Aorta (tissue), 5 donors: ENCODE results near the gene CYP4F8. TPM values are rescaled to one million over a fixed set of nuclear protein-coding genes. Genes with fewer than 3 reads are reported as not detected.

ENCODE experiments used
- ATAC-seq: fragments of 200-7000 bp; cut with Tn5 transposase; one replicate; pipeline ENCODE4 v1.9.1; 2022; ENCODE audit warnings: moderate library complexity; ENCODE audit not compliant: low FRiP score
- DNase-seq, 2 donors: peaks; one replicate each; pipeline ENCODE4 v3.0.0-alpha.2; 2020
- H3K27ac ChIP-seq, 2 donors: one replicate each; pipeline ENCODE4 v1.5.1; 2013; ENCODE audit warnings: low read length in 2 of 2, mild to moderate bottlenecking in 2 of 2, moderate library complexity in 2 of 2, control low read depth in 1 of 2, inconsistent platforms in 1 of 2, low read depth in 1 of 2
- H3K27me3 ChIP-seq, 2 donors: one replicate each; pipeline ENCODE4 v1.6.1; 2013; ENCODE audit warnings: control low read depth in 1 of 2, low read length in 1 of 2, mild to moderate bottlenecking in 1 of 2, moderate library complexity in 1 of 2; ENCODE audit not compliant: insufficient read depth in 2 of 2, control insufficient read depth in 1 of 2
- H3K36me3 ChIP-seq, 2 donors: one replicate each; pipeline ENCODE4 v1.6.1; 2013; ENCODE audit warnings: control low read depth in 1 of 2, low read length in 1 of 2, mild to moderate bottlenecking in 1 of 2; ENCODE audit not compliant: insufficient read depth in 2 of 2, control insufficient read depth in 1 of 2
- H3K4me1 ChIP-seq, 2 donors: one replicate each; pipeline ENCODE4 v1.6.1; 2013; ENCODE audit warnings: low read length in 2 of 2, control low read depth in 1 of 2, mild to moderate bottlenecking in 1 of 2, moderate library complexity in 1 of 2; ENCODE audit not compliant: insufficient read depth in 2 of 2, control insufficient read depth in 1 of 2
- H3K4me3 ChIP-seq, 2 donors: one replicate each; pipeline ENCODE4 v1.5.1; 2013; ENCODE audit warnings: low read length in 2 of 2, control low read depth in 1 of 2, mild to moderate bottlenecking in 1 of 2
- H3K9me3 ChIP-seq: one replicate; pipeline ENCODE4 v1.6.1; 2013; ENCODE audit warnings: mild to moderate bottlenecking, low read length; ENCODE audit not compliant: control insufficient read depth
- WGBS, 2 donors: extraction: QIAGEN DNeasy Blood & Tissue Kit; methylation state at CpG; one replicate each; pipeline ENCODE4 v1.1.7; 2013; 5-methylcytosine and 5-hydroxymethylcytosine counted together
- intact Hi-C, 2 donors: fragments of 100-400 bp; cut with DNase I; formaldehyde crosslinking; loops; one replicate each; pipeline versions ENCODE4 v1.14.2 to v1.15.0; 2022
- polyA plus RNA-seq, 2 donors: library from polyadenylated mRNA; stranded (reverse); fragments of 200-250 nt; gene quantifications; one replicate each; pipeline ENCODE4 v1.2.3, GENCODE V29; 2013
- total RNA-seq, 2 donors: library from RNA; stranded (reverse); fragmentation: NEBNext Ultra II Directional; extraction: Animal tissue kit (Norgen Biotek cat#: 25700); gene quantifications; one replicate each; pipeline ENCODE4 v1.2.1, GENCODE V29; 2021
- donor health status: healthy with polysubstance abuse.
- donor health status: Bipolar disorder and iron deficiency.
- donor health status: DM: no; HTN: no; CAD: no.
- donor health status: DM: no; HTN: no; CAD: no.
- donor health status: DM: yes; HTN: yes; CAD: no.

The CYP4F8 gene
- total and polyA plus RNA-seq, 4 donors: not detected

DNA sequence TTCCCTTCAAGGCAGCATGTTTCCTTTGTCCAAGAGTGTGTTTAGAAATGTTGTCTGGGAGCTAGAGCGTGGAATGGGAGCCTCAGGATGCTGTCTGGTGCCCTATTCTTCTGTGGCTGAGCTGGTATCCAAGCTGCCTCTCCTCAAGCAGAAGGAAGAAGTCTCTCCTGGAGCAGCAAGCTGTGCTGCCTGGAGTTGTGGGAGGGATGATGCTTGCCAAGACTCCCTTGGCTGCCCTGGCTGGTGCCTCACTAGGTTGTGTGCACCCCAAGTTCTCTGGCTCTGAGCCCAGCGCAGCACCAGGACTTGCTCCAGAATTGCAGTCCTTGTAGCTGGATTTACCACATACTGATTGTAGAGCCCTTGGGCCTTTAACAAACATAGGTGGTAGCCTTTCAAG is 21.0 kb downstream of the CYP4F8 start:
- DNase-seq: no peak
- WGBS, 2 donors: 72 to 82% methylated on average over 2 of the region's 2 CpGs
- Histone ChIP-seq H3K9me3 (peaks cover 2% of the 10 kb centered on the region), H3K4me1 (no peaks in the 10 kb centered on the region), H3K27ac (no peak overlapping the region), H3K27me3 (no peaks in the 10 kb centered on the region), H3K36me3 (no peaks in the 10 kb centered on the region), H3K4me3 (no peak overlapping the region)
- no peak for ATAC-seq
- intact Hi-C loops: loop anchor here in 1 of 2 donors (10.0 kb wide), 1 partner anchor 229 kb away; no protein-coding TSS in a partner anchor

DNA sequence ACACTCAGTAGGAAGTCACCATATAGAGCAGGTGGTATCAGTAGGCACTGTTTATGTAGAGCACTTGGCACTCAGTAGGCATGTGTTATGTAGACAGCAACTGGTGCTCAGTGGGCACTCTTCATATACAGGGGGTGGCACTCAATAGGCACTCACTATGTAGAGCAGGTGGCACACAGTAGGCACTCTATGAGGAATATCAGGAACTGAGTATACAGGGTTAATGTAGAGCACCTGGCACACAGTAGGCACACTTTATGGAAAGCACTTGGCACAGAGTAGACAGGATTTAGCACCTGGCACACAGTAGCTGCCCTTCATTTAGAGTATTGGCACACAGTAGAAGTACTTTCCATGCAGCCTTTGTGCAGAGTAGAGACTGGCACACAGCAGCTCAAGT is 24.6 kb downstream of the CYP4F8 start:
- Histone ChIP-seq H3K36me3 (no peaks in the 10 kb centered on the region), H3K9me3 (peaks cover 3% of the 10 kb centered on the region), H3K4me3 (no peak overlapping the region), H3K27me3 (no peaks in the 10 kb centered on the region), H3K4me1 (no peaks in the 10 kb centered on the region), H3K27ac (no peak overlapping the region)
- intact Hi-C loops: loop anchor here in 1 of 2 donors (10.0 kb wide), 1 partner anchor 225 kb away; no protein-coding TSS in a partner anchor
- DNase-seq (no peak), ATAC-seq (no peak)

DNA sequence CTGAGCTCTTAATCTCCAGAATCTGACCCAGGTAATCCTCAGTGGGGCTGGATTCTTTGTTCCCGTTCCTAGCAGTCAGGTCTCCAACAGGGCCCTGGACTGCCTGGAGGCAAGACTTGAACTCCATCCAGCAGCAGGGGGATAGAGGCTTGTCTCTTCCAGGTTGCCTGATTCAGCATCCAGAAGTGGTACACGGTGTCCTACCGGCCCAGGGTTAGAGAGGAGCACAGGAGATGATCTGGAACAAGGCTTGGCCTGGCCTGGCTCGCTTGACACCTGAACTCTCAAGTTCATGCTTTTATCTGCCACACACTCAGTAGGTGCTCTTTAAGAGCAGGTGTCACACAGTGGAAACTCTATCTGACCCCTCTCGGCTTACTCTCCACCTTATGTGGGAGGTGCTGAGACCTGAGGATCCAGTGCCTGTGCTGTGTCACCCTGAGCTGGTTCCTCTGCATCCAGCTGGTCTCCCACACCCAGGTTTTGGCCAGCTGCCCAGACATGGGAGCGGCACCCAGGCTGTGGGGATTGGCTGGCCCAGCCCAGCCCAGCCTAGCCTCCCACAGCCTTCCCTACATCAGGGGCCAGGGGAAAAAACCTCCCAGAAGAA is 25.4 kb downstream of the CYP4F8 start, which contains the start of gene CYP4F3:
CYP4F3 (plus strand) TSS at position 604 of the 610 bp plus-strand sequence. CDS start 519 bp downstream, outside the sequence.
- peak in 1 of 2 donors; percentile 77 for DNase-seq
- peak; percentile 70 for ATAC-seq
- 55 to 58% methylated on average over 6 of the region's 6 CpGs for WGBS, 2 donors
- no peak within 1 kb of the TSS for H3K27ac ChIP-seq
- peaks cover 4% of the 10 kb centered on the region for H3K9me3 ChIP-seq
- intact Hi-C loops: no loop called here
- H3K27me3 ChIP-seq: no peaks in the 10 kb centered on the region
- no peaks in the 10 kb centered on the region for H3K36me3 ChIP-seq
- H3K4me3 ChIP-seq: no peak within 1 kb of the TSS
- no peaks in the 10 kb centered on the region for H3K4me1 ChIP-seq

DNA sequence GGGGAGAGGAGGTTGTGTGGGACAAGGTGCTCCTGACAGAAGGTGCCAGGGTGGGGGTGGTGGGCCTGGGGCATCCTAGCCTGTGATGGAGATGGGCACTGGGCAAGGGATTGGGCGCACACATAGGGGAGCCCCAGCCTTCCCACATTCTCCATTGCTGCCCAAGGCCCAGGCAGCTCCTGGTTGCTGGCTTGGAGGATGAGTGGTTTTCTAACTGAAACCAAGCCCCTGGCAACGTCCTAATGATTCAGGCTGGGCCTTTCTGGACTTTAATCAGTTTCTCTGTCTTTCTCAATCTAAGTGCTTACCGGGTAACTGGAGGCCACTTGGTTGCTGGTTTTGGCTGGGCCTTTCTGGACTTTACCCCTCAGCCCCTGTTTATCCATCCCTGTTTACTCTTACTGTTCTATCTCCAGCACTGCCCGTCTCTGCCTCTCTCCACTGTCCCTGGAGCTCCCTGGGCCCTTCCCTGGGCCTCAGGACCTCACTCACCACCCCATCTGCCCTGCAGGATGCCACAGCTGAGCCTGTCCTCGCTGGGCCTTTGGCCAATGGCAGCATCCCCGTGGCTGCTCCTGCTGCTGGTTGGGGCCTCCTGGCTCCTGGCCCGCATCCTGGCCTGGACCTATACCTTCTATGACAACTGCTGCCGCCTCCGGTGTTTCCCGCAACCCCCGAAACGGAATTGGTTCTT is 26.0 kb downstream of the CYP4F8 start:
- no peak overlapping the region for H3K27ac ChIP-seq
- DNase-seq (no peak), ATAC-seq (peak; percentile 53)
- H3K9me3 ChIP-seq: peaks cover 4% of the 10 kb centered on the region
- H3K4me3 ChIP-seq: no peak overlapping the region
- WGBS, 2 donors: 69 to 76% methylated on average over 12 of the region's 12 CpGs
- no peaks in the 10 kb centered on the region for H3K36me3 ChIP-seq
- intact Hi-C loops: no loop called here
- peaks cover 0 to 2% of the 10 kb centered on the region in 2 donors for H3K27me3 ChIP-seq
- no peaks in the 10 kb centered on the region for H3K4me1 ChIP-seq

DNA sequence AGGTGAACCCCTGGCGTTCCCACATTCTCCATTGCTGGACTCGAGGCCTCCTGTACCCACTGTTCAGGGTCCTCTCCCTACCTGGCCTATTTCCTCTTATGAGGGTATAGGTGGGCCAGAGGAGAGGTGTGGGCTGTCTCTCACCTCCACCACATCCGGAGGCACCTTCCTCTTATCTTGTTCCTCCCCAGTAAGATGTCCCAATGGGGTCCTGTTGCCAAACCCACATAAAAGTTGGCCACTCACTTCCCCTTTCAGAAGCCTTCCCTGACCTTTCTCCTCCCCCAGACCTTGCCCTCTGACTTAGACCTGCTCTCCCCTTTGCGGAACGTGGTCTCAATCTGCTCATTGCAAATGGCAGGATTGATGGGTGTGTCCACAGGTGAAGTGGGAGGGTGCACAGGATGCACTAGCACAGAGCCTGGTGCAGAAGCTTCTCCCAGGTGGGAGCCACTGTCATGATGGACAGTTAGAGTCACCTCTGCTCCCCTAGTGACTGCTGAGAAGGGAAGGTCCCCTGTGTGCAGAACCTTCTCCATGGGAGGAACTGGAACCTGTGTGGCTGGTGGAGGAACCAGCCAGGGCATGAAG is 27.0 kb downstream of the CYP4F8 start:
- no peaks in the 10 kb centered on the region for H3K36me3 ChIP-seq
- no peaks in the 10 kb centered on the region for H3K4me1 ChIP-seq
- peaks cover 3% of the 10 kb centered on the region for H3K9me3 ChIP-seq
- peaks cover 0 to 2% of the 10 kb centered on the region in 2 donors for H3K27me3 ChIP-seq
- H3K27ac ChIP-seq: no peak overlapping the region
- DNase-seq (no peak), ATAC-seq (peak; percentile 62)
- intact Hi-C loops: no loop called here
- WGBS, 2 donors: 76 to 77% methylated on average over 5 of the region's 5 CpGs
- no peak overlapping the region for H3K4me3 ChIP-seq

DNA sequence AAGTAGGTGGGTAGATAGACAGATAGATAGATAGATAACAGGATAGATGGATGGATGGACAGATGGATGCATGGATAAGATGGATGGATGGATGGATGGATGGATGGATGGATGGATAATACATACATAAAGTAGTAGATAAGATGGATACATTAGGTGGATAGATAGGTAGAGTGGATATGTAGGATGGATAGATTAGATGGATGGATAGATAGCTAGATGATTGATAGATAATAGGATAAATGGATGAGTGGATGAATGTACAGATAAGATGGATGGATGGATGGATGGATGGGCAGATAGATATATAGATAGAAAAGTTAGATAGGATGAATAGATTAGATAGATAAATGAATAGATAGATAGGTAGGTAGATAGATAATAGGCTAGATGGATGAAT is 27.8 kb downstream of the CYP4F8 start:
- no peak for ATAC-seq
- Histone ChIP-seq H3K27ac (no peak overlapping the region), H3K4me3 (no peak overlapping the region), H3K36me3 (no peaks in the 10 kb centered on the region), H3K27me3 (peaks cover 0 to 2% of the 10 kb centered on the region in 2 donors), H3K4me1 (no peaks in the 10 kb centered on the region), H3K9me3 (peaks cover 3% of the 10 kb centered on the region)
- DNase-seq: no peak
- intact Hi-C loops: no loop called here

DNA sequence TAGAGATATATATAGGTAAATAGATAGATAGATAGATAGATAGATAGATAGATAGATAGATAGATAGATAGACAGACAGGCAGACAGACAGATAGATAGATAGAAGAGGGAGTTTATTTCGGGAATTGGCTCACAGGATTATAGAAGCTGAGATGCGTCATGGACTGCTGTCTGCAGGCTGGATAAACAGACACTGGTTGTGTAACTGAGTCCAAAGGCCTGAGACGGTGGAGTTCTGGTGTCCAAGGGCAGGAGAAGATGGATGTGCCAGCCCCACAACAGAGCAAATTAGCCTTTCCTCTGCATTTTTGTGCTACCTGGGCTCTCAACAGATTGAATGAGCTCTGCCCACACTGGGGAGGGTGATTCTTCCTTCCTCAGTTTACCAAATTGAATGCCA is 28.4 kb downstream of the CYP4F8 start:
- Histone ChIP-seq H3K36me3 (no peaks in the 10 kb centered on the region), H3K4me3 (no peak overlapping the region), H3K4me1 (no peaks in the 10 kb centered on the region), H3K27ac (no peak overlapping the region), H3K9me3 (peaks cover 3% of the 10 kb centered on the region), H3K27me3 (peaks cover 0 to 2% of the 10 kb centered on the region in 2 donors)
- ATAC-seq (no peak), DNase-seq (no peak)
- intact Hi-C loops: no loop called here
- 72 to 78% methylated on average over 3 of the region's 3 CpGs for WGBS, 2 donors

DNA sequence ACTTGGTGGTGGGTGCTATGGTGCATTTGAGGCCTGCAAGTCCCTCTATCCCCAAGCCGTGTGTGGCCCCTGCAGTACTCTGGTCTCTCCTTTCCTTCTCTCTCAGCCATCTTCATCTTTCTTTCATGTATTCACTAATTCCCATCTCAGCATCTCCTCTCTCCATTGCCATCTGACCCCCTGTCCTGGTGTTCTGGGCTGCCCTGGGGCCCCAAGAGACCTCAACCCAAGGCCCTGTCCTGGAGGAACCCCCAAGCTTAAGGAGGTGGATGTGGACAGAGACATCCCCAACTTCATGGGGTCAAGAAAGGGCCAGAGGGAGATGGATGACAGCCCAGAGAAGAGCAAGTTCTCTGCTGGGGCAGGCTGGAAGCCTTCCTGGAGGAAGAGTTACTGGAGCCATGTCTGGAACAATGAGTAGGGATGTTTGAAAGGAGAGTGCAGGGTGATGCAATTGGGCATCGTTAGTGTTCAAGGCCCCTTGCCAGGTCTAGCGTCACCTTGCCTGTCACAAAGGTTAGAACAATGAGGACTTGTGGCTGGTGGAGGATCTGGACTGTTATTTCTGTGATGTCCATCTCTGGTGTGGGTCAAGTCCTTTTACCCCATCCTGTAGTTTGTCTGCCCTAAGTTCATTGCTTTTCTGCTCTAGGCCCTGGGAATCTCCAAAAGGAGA is 29.2 kb downstream of the CYP4F8 start:
- ATAC-seq (no peak), DNase-seq (no peak)
- Histone ChIP-seq H3K4me1 (no peaks in the 10 kb centered on the region), H3K4me3 (no peak overlapping the region), H3K27me3 (peaks cover 0 to 2% of the 10 kb centered on the region in 2 donors), H3K36me3 (no peaks in the 10 kb centered on the region), H3K27ac (no peak overlapping the region), H3K9me3 (peaks cover 3% of the 10 kb centered on the region)
- 76 to 82% methylated on average over 3 of the region's 3 CpGs for WGBS, 2 donors
- intact Hi-C loops: no loop called here
